Panc1 (cell line): ENCODE results near the gene TMC4.

Source experiments
- CTCF ChIP-seq: fragments of 450-650 bp; IDR thresholded peaks from 2 replicates; pipeline ENCODE4 v1.5.1; 2017; ENCODE audit warnings: mild to moderate bottlenecking
- POLR2AphosphoS5 ChIP-seq: IDR thresholded peaks from 2 replicates; pipeline ENCODE4 v1.6.1; 2012; ENCODE audit warnings: mild to moderate bottlenecking, low read depth, low read length, moderate library complexity
- REST ChIP-seq, 2 experiments: IDR thresholded peaks; 2 replicates each; pipeline ENCODE4 v1.6.1; 2011 to 2012; ENCODE audit warnings: low read depth in 2 of 2, control low read depth in 1 of 2, low read length in 1 of 2, mild to moderate bottlenecking in 1 of 2, moderate library complexity in 1 of 2; ENCODE audit not compliant: insufficient read depth in 1 of 2
- SIN3A ChIP-seq: IDR thresholded peaks from 2 replicates; pipeline ENCODE4 v1.6.1; 2012; ENCODE audit warnings: low read depth, mild to moderate bottlenecking, low read length, moderate library complexity, borderline replicate concordance; ENCODE audit not compliant: insufficient read depth
- TCF7L2 ChIP-seq: IDR thresholded peaks from 2 replicates; pipeline ENCODE4 v1.6.1; 2011; ENCODE audit warnings: mild to moderate bottlenecking, low read depth, low read length, inconsistent platforms

- TF ChIP-seq POLR2AphosphoS5 (0 out of 2 replicates have a peak, but pooled peaks have one; percentile 9), CTCF (no peak; the same call in 1 of the 2 replicates), REST (IDR thresholded peaks at IDR 0.05; ENCODE audit: insufficient read depth in 1 of 2, low read depth in 2 of 2, low read length in 1 of 2) (no peak), TCF7L2 (no peak), SIN3A (no peak)
These were observed 17.3 kb downstream of the TMC4 start for GRCh38 chr19:54155694-54156093.
